HEK293 (cell line): Measurements from ENCODE around the gene SRSF11.

Experiments
- EGR2 ChIP-seq: fragments of 450-650 bp; formaldehyde crosslinking; IDR thresholded peaks from 2 replicates; pipeline ENCODE4 v1.5.1; 2016; ENCODE audit warnings: low read depth, missing biosample characterization, missing genetic modification characterization
- MEIS1 ChIP-seq: sonication (generic); formaldehyde crosslinking; IDR thresholded peaks from 2 replicates; pipeline ENCODE4 v1.8.1; 2022; ENCODE audit warnings: missing genetic modification reagents, mild to moderate bottlenecking, borderline replicate concordance
- YY1 ChIP-seq: fragments of 450-650 bp; formaldehyde crosslinking; IDR thresholded peaks from 2 replicates; pipeline ENCODE4 v1.5.1; 2018; ENCODE audit warnings: missing biosample characterization, missing genetic modification characterization
- ZNF112 ChIP-seq: fragments of 450-650 bp; formaldehyde crosslinking; IDR thresholded peaks from 2 replicates; pipeline ENCODE4 v1.5.0; 2017; ENCODE audit warnings: missing biosample characterization, missing genetic modification characterization
- ZNF423 ChIP-seq: fragments of 450-650 bp; formaldehyde crosslinking; IDR thresholded peaks from 2 replicates; pipeline ENCODE4 v1.5.1; 2016; ENCODE audit warnings: missing biosample characterization, missing genetic modification characterization
- TF ChIP-seq, protein P1 (sequence below): fragments of 450-650 bp; formaldehyde crosslinking; IDR thresholded peaks from 2 replicates; pipeline ENCODE4 v1.5.1; 2016; ENCODE audit warnings: missing biosample characterization, missing genetic modification characterization
- TF ChIP-seq, protein P2 (sequence below): fragments of 450-650 bp; formaldehyde crosslinking; IDR thresholded peaks from 2 replicates; pipeline ENCODE4 v1.5.1; 2017; ENCODE audit warnings: missing biosample characterization, missing genetic modification characterization
- TF ChIP-seq, protein P3 (sequence below): sonication (generic); formaldehyde crosslinking; IDR thresholded peaks from 2 replicates; pipeline ENCODE4 v1.8.1; 2022; ENCODE audit warnings: mild to moderate bottlenecking, moderate library complexity, missing genetic modification reagents

DNA sequence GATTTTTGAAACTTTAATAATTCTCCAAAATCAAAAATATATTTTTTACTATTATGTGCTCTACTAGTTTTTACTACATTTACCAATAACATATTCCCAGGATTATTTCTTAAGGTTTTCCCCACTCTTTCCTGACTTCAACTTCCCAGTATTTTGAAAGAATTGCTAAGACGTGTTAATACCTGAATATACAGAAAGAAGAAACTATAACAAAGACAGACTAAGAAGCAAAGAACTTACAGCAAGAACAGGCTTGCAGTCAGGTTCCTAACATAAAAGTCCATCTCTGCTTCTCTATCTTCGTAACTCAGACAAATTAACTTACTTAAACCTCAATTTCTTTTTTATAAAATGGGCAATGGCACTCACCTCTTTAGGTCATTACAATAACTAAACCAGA, 63.2 kb downstream of the SRSF11 start:
- TF ChIP-seq, protein P1, sequence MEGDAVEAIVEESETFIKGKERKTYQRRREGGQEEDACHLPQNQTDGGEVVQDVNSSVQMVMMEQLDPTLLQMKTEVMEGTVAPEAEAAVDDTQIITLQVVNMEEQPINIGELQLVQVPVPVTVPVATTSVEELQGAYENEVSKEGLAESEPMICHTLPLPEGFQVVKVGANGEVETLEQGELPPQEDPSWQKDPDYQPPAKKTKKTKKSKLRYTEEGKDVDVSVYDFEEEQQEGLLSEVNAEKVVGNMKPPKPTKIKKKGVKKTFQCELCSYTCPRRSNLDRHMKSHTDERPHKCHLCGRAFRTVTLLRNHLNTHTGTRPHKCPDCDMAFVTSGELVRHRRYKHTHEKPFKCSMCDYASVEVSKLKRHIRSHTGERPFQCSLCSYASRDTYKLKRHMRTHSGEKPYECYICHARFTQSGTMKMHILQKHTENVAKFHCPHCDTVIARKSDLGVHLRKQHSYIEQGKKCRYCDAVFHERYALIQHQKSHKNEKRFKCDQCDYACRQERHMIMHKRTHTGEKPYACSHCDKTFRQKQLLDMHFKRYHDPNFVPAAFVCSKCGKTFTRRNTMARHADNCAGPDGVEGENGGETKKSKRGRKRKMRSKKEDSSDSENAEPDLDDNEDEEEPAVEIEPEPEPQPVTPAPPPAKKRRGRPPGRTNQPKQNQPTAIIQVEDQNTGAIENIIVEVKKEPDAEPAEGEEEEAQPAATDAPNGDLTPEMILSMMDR (tag by site-specific recombination), result no peak
- TF ChIP-seq YY1 (tag by site-specific recombination), result no peak
- no peak for TF ChIP-seq EGR2 (tag by site-specific recombination)
- no peak for TF ChIP-seq MEIS1 (CRISPR knock-in tag)
- TF ChIP-seq, protein P2, sequence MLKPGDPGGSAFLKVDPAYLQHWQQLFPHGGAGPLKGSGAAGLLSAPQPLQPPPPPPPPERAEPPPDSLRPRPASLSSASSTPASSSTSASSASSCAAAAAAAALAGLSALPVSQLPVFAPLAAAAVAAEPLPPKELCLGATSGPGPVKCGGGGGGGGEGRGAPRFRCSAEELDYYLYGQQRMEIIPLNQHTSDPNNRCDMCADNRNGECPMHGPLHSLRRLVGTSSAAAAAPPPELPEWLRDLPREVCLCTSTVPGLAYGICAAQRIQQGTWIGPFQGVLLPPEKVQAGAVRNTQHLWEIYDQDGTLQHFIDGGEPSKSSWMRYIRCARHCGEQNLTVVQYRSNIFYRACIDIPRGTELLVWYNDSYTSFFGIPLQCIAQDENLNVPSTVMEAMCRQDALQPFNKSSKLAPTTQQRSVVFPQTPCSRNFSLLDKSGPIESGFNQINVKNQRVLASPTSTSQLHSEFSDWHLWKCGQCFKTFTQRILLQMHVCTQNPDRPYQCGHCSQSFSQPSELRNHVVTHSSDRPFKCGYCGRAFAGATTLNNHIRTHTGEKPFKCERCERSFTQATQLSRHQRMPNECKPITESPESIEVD (tag by site-specific recombination), result no peak
- TF ChIP-seq ZNF112 (tag by site-specific recombination), result no peak
- TF ChIP-seq, protein P3, sequence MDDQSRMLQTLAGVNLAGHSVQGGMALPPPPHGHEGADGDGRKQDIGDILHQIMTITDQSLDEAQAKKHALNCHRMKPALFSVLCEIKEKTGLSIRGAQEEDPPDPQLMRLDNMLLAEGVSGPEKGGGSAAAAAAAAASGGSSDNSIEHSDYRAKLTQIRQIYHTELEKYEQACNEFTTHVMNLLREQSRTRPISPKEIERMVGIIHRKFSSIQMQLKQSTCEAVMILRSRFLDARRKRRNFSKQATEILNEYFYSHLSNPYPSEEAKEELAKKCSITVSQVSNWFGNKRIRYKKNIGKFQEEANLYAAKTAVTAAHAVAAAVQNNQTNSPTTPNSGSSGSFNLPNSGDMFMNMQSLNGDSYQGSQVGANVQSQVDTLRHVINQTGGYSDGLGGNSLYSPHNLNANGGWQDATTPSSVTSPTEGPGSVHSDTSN, result no peak
- no peak for TF ChIP-seq ZNF423 (tag by site-specific recombination)
